Adrenal gland (tissue), 5 donors: ENCODE results near the gene SPAG4.

Experiments used
- CTCF ChIP-seq, 6 experiments: fragments of 450-650 bp in 4 of 6; fragments of 200-600 bp in 2 of 6; sonication (generic) in 1 of 6; IDR thresholded peaks; 1 replicate in 5 of 6; 2 replicates in 1 of 6; pipeline versions ENCODE4 v1.5.1 to v1.8.0; 2016 to 2021; ENCODE audit warnings: antibody characterized with exemption in 6 of 6, mild to moderate bottlenecking in 2 of 6, moderate library complexity in 1 of 6
- POLR2A ChIP-seq, 2 donors: fragments of 450-650 bp; IDR thresholded peaks; one replicate each; pipeline ENCODE4 v1.6.1; 2017; ENCODE audit warnings: antibody characterized with exemption in 2 of 2, mild to moderate bottlenecking in 2 of 2, moderate library complexity in 1 of 2
- donor health status: DM: no; HTN: no; CAD: no.

- TF ChIP-seq CTCF (IDR thresholded peaks at IDR 0.05) (peak in 2 of 6 experiments; percentile 4 to 24), POLR2A (IDR thresholded peaks at IDR 0.05) (peak; percentile 87 to 90)
Measured at GRCh38 chr20:35664466-35665206, 49.0 kb downstream of the SPAG4 start, which contains the start of the genes CPNE1 and RBM12.
